Measurements from ENCODE around the gene ATP4B. TPM values are rescaled to one million over a fixed set of nuclear protein-coding genes. Genes with fewer than 3 reads are reported as not detected.
A peak's percentile ranks its signal among the peaks of the same experiment; 100 is the strongest.

The ATP4B gene
- total RNA-seq, 1 experiment from 2014 or later: not detected

DNA sequence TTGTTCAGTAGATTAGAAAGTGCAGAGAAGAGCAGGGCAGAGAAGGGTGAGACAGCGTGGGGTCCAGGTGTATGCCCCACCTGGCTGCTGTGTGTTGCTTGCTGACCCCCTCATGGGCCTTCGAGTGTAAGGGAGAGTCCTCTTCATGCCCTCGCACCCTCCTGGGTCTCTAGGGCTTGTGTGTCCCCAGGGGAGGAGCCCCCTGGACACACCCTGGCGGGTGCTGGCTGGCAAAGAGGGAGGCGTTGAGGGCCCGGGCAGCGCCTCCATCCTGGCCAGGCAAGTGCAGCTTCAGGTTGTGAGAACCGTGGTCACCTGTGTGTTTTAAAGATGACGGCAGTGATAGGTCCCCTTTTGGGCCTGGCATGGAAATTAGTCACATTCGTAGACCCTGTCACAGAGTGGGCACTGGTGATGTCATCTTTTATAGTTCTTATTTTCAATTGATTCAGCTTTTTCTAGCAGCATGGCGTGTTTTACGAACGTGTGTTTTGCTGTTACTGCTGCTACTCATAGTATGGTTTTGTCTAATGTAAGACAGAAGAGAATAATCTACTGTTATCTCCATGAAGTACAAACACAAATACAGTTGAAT is 54.8 kb downstream of the ATP4B start:
- intact Hi-C loops (cut with micrococcal nuclease; ENCODE audit: unreplicated experiment): loop anchor here (5.0 kb wide), 1 partner anchor 289 kb away; no protein-coding TSS in a partner anchor
- POLR2A ChIA-PET: no interaction called here
- DNase-seq: no peak
- H3K36me3 Mint-ChIP-seq (ENCODE audit: insufficient read depth, unreplicated experiment): peaks cover 75% of the 10 kb centered on the region
- no peaks in the 10 kb centered on the region for H3K9me3 ChIP-seq
- peaks cover 5% of the 10 kb centered on the region for H3K36me3 ChIP-seq (ENCODE audit: control insufficient read depth, insufficient read depth, low read length)
- no peaks in the 10 kb centered on the region for H3K27me3 ChIP-seq (replicated peaks; ENCODE audit: control insufficient read depth, insufficient read depth, low read length)
- CTCF ChIA-PET: no interaction called here
- no peak overlapping the region for H3K4me3 Mint-ChIP-seq (ENCODE audit: unreplicated experiment)
- BruUV-seq (replicated peaks): no TSS peak
- H3K27me3 Mint-ChIP-seq (ENCODE audit: insufficient read depth, unreplicated experiment): no peaks in the 10 kb centered on the region
- no peaks in the 10 kb centered on the region for H3K9me3 Mint-ChIP-seq (ENCODE audit: unreplicated experiment)
- H3K27ac Mint-ChIP-seq (ENCODE audit: unreplicated experiment): peak overlapping the region; percentile 25
- H3K4me1 Mint-ChIP-seq (ENCODE audit: low read depth, unreplicated experiment): peaks cover 7% of the 10 kb centered on the region
- no peak overlapping the region for H3K4me3 ChIP-seq (ENCODE audit: low read depth, low read length)
- no peaks in the 10 kb centered on the region for H3K4me1 ChIP-seq
- TF ChIP-seq, protein P1, sequence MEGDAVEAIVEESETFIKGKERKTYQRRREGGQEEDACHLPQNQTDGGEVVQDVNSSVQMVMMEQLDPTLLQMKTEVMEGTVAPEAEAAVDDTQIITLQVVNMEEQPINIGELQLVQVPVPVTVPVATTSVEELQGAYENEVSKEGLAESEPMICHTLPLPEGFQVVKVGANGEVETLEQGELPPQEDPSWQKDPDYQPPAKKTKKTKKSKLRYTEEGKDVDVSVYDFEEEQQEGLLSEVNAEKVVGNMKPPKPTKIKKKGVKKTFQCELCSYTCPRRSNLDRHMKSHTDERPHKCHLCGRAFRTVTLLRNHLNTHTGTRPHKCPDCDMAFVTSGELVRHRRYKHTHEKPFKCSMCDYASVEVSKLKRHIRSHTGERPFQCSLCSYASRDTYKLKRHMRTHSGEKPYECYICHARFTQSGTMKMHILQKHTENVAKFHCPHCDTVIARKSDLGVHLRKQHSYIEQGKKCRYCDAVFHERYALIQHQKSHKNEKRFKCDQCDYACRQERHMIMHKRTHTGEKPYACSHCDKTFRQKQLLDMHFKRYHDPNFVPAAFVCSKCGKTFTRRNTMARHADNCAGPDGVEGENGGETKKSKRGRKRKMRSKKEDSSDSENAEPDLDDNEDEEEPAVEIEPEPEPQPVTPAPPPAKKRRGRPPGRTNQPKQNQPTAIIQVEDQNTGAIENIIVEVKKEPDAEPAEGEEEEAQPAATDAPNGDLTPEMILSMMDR (IDR thresholded peaks at IDR 0.05; ENCODE audit: insufficient read depth in 1 of 2, low read depth in 1 of 2, low read length in 1 of 2, severe bottlenecking in 1 of 2, unreplicated experiment in 1 of 2): no peak

DNA sequence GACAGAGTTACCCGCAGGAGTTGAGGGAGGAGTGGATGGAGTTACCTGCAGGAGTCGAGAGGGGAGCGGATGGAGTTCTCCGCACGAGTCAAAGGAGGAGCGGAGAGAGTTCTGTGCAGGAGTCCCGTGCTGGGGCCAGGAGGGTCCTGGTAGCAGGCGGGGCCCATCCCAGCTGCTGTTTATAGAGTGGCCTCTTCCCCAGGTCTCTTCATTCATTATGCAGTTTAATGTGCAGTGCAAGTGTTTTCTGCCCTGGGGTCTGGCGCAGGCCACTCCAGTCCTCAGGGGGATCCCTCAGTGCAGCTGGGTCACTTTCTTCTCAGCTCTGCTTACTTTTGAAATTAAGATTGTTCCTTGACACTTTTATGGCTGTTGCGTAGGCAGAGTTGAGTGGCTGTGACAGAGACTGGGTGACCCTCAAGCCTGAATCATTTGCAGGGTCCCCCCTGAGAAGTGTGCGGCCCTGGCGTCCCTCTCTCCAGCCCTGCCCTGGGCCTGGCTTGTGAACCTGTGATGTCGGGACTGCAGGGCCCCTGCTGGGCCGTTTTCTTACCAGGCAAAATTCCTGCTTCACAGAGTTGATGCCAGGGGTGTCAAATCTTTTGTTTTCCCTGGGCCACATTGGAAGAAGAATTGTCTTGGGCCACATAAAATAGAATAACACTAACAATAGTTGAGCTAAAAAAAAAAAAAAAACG is 55.6 kb downstream of the ATP4B start:
- H3K36me3 ChIP-seq (ENCODE audit: control insufficient read depth, insufficient read depth, low read length): peaks cover 4% of the 10 kb centered on the region; the same call in 1 of the 2 replicates
- peaks cover 75% of the 10 kb centered on the region for H3K36me3 Mint-ChIP-seq (ENCODE audit: insufficient read depth, unreplicated experiment)
- no peak overlapping the region for H3K4me3 Mint-ChIP-seq (ENCODE audit: unreplicated experiment)
- no peaks in the 10 kb centered on the region for H3K4me1 ChIP-seq
- intact Hi-C loops (cut with micrococcal nuclease; ENCODE audit: unreplicated experiment): loop anchor here (5.0 kb wide), 1 partner anchor 290 kb away; no protein-coding TSS in a partner anchor
- CTCF ChIA-PET: no interaction called here
- H3K27ac Mint-ChIP-seq (ENCODE audit: unreplicated experiment): peak overlapping the region; percentile 32
- POLR2A ChIA-PET: no interaction called here
- H3K4me1 Mint-ChIP-seq (ENCODE audit: low read depth, unreplicated experiment): peaks cover 7% of the 10 kb centered on the region
- H3K9me3 Mint-ChIP-seq (ENCODE audit: unreplicated experiment): no peaks in the 10 kb centered on the region
- no peak for DNase-seq
- no peak overlapping the region for H3K4me3 ChIP-seq (ENCODE audit: low read depth, low read length)
- H3K27me3 ChIP-seq (replicated peaks; ENCODE audit: control insufficient read depth, insufficient read depth, low read length): no peaks in the 10 kb centered on the region
- TF ChIP-seq, protein P1 (IDR thresholded peaks at IDR 0.05; ENCODE audit: insufficient read depth in 1 of 2, low read depth in 1 of 2, low read length in 1 of 2, severe bottlenecking in 1 of 2, unreplicated experiment in 1 of 2): no peak
- no TSS peak for BruUV-seq (replicated peaks)
- no peaks in the 10 kb centered on the region for H3K9me3 ChIP-seq
- no peaks in the 10 kb centered on the region for H3K27me3 Mint-ChIP-seq (ENCODE audit: insufficient read depth, unreplicated experiment)

DNA sequence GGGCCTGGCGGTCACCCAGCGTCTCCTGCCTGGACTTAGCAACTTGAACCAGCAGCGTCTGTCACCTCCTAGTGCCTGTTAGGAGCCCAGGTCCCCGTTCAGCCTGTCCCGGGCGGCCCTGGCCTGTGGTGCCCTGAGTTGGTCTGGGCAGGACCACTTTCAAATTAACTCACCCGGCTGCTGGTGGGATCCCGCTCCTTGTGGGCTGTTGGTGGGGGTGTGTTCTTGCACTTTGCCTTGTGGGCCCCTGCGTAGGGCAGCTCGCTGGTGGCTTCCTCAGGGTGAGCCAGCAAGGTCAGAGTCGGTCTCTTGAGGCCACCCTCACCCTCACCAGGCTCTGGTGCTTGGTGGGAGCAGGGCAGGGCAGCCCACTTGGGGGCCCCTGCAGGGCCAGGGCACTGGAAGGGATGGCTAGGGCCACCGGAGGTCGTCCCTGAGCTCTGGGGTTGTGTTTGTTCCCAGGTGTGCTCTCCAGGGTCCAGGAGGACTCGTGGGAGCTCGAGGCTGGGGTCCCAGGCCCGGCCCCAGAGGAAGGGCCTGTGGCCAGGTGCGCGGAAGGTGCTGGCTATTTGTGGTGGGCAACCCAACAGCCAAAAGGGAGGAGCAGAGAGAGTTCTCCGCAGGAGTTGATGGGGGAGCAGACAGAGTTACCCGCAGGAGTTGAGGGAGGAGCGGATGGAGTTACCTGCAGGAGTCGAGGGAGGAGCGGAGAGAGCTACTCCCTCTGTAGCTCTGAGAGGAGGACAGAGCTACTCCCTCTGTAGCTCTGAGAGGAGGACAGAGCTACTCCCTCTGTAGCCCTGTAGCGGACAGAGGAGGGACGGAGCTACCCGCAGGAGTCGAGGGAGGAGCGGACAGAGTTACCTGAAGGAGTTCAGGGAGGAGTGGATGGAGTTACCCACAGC is 56.6 kb downstream of the ATP4B start:
- no peaks in the 10 kb centered on the region for H3K27me3 ChIP-seq (replicated peaks; ENCODE audit: control insufficient read depth, insufficient read depth, low read length)
- H3K27ac Mint-ChIP-seq (ENCODE audit: unreplicated experiment): peak overlapping the region; percentile 32
- H3K36me3 Mint-ChIP-seq (ENCODE audit: insufficient read depth, unreplicated experiment): peaks cover 81% of the 10 kb centered on the region
- ChIA-PET CTCF (no interaction called here), POLR2A (no interaction called here)
- no peaks in the 10 kb centered on the region for H3K9me3 Mint-ChIP-seq (ENCODE audit: unreplicated experiment)
- H3K4me1 ChIP-seq: no peaks in the 10 kb centered on the region
- intact Hi-C loops (cut with micrococcal nuclease; ENCODE audit: unreplicated experiment): loop anchor here (5.0 kb wide), 1 partner anchor 291 kb away; no protein-coding TSS in a partner anchor
- peaks cover 4% of the 10 kb centered on the region; the same call in 1 of the 2 replicates for H3K36me3 ChIP-seq (ENCODE audit: control insufficient read depth, insufficient read depth, low read length)
- peaks cover 7% of the 10 kb centered on the region for H3K4me1 Mint-ChIP-seq (ENCODE audit: low read depth, unreplicated experiment)
- no TSS peak for BruUV-seq (replicated peaks)
- H3K9me3 ChIP-seq: no peaks in the 10 kb centered on the region
- peak overlapping the region; percentile 16 for H3K4me3 Mint-ChIP-seq (ENCODE audit: unreplicated experiment)
- DNase-seq: no peak
- H3K27me3 Mint-ChIP-seq (ENCODE audit: insufficient read depth, unreplicated experiment): no peaks in the 10 kb centered on the region
- H3K4me3 ChIP-seq (ENCODE audit: low read depth, low read length): no peak overlapping the region
- TF ChIP-seq, protein P1 (IDR thresholded peaks at IDR 0.05; ENCODE audit: insufficient read depth in 1 of 2, low read depth in 1 of 2, low read length in 1 of 2, severe bottlenecking in 1 of 2, unreplicated experiment in 1 of 2): no peak

Measured in Caco-2 (cell line).